Measurements from ENCODE around the gene SYNDIG1. TPM values are rescaled to one million over a fixed set of nuclear protein-coding genes. Genes with fewer than 3 reads are reported as not detected.
"Not testable (repeated sequence)": the region's sequence is repeated elsewhere in the genome, so short reads cannot be mapped to it uniquely, and the experiment has no call there.

SYNDIG1 gene
- total RNA-seq, 1 donor from 2014 or later, result 0.19 TPM

DNA sequence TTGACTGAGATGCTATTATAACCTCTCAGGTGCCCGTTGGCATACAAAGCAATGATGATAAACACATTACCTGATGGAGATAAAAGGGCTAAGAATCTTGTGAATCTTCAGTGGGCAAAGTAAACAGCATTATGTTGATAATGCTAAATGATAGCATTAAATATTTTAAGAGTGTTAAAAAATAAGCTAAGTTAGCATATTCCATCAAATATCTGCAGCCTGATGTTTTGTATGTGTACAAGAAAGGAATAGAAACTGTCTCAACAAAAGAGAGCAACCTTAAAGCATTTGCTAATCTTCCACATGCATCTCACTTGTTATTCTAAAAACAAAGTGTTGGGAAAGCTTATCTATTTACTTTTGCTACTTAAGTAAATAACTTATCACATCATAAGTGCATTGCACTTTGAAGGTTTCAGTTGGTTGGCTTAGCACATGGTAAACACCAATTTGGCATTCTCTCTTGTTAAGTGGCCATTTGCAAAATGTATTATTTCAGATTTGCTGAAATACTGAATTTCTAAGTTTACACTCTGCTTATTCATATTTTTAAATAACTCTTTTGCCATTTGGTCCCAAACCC is 151.6 kb downstream of the SYNDIG1 start:
- H3K4me3 Mint-ChIP-seq (ENCODE audit: low read depth), result no peak overlapping the region
- no peaks in the 10 kb centered on the region for H3K4me1 Mint-ChIP-seq (ENCODE audit: low read depth)
- H3K9me3 Mint-ChIP-seq (ENCODE audit: low read depth), result no peaks in the 10 kb centered on the region
- TF ChIP-seq, protein P1, sequence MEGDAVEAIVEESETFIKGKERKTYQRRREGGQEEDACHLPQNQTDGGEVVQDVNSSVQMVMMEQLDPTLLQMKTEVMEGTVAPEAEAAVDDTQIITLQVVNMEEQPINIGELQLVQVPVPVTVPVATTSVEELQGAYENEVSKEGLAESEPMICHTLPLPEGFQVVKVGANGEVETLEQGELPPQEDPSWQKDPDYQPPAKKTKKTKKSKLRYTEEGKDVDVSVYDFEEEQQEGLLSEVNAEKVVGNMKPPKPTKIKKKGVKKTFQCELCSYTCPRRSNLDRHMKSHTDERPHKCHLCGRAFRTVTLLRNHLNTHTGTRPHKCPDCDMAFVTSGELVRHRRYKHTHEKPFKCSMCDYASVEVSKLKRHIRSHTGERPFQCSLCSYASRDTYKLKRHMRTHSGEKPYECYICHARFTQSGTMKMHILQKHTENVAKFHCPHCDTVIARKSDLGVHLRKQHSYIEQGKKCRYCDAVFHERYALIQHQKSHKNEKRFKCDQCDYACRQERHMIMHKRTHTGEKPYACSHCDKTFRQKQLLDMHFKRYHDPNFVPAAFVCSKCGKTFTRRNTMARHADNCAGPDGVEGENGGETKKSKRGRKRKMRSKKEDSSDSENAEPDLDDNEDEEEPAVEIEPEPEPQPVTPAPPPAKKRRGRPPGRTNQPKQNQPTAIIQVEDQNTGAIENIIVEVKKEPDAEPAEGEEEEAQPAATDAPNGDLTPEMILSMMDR (IDR thresholded peaks at IDR 0.05; ENCODE audit: unreplicated experiment), result no peak
- no peak overlapping the region for H3K27ac Mint-ChIP-seq
- DNase-seq (ENCODE audit: low spot score, unreplicated experiment), result no peak
- H3K36me3 Mint-ChIP-seq (ENCODE audit: insufficient read depth), result no peaks in the 10 kb centered on the region
- H3K27me3 Mint-ChIP-seq, result peaks cover 10% of the 10 kb centered on the region

DNA sequence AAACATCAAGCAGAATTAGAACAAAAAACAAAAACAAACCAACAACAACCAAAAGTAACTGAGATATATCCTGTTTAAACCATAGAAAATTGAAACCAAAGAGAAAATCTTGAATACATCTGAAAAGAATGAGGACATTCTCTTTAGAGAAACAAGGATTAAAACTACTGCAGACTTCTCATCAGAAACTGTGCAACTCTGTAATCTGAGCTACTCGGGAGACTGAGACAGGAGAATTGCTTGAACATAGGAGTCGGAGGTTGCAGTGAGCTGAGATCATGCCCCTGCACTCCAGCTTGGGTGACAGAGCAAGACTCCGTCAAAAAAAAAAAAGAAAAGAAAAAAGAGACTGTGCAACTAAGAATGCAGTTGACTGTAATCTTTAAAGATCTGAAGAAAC is 153.4 kb downstream of the SYNDIG1 start:
- no peaks in the 10 kb centered on the region for H3K36me3 Mint-ChIP-seq (ENCODE audit: insufficient read depth)
- TF ChIP-seq, protein P1 (IDR thresholded peaks at IDR 0.05; ENCODE audit: unreplicated experiment), result no peak
- no peak overlapping the region for H3K27ac Mint-ChIP-seq
- no peak for DNase-seq (ENCODE audit: low spot score, unreplicated experiment)
- peaks cover 13% of the 10 kb centered on the region for H3K27me3 Mint-ChIP-seq
- no peaks in the 10 kb centered on the region for H3K4me1 Mint-ChIP-seq (ENCODE audit: low read depth)
- H3K4me3 Mint-ChIP-seq (ENCODE audit: low read depth), result no peak overlapping the region
- H3K9me3 Mint-ChIP-seq (ENCODE audit: low read depth), result no peaks in the 10 kb centered on the region

DNA sequence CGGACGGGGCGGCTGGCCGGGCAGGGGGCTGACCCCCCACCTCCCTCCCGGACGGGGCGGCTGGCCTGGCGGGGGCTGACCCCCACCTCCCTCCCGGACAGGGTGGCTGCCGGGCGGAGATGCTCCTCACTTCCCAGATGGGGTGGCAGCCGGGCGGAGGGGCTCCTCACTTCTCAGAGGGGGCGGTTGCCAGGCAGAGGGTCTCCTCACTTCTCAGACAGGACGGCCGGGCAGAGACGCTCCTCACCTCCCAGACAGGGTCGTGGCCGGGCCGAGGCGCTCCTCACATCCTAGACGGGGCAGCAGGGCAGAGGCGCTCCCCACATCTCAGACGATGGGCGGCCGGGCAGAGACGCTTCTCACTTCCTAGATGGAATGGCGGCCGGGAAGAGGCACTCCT is 156.7 kb downstream of the SYNDIG1 start:
- not testable (repeated sequence) for H3K36me3 Mint-ChIP-seq (ENCODE audit: insufficient read depth); H3K27ac Mint-ChIP-seq; H3K4me1 Mint-ChIP-seq (ENCODE audit: low read depth); DNase-seq (ENCODE audit: low spot score, unreplicated experiment); H3K4me3 Mint-ChIP-seq (ENCODE audit: low read depth); H3K9me3 Mint-ChIP-seq (ENCODE audit: low read depth)
- H3K27me3 Mint-ChIP-seq, result peaks cover 15% of the 10 kb centered on the region

DNA sequence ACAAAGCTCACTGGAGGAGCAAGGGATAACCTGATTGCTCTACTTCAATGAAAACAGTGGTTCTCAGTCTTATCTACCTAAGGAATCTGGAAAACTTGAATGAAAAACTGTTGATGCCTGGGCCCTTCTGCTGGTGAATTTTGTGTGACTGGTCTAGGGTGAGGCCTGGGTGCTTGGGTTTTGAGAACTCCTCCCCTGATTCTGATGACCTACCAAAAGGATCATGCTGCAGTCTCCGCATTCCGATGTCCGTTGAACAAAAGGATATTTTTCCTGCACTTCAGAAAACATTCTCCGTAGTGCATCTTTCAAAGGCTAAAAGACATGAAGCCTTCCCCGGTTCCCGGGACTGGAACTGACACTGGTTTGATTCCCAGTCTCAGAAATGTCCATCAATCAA is 157.9 kb downstream of the SYNDIG1 start:
- Mint-ChIP-seq H3K4me1 (ENCODE audit: low read depth) (no peaks in the 10 kb centered on the region), H3K4me3 (ENCODE audit: low read depth) (no peak overlapping the region), H3K9me3 (ENCODE audit: low read depth) (no peaks in the 10 kb centered on the region), H3K36me3 (ENCODE audit: insufficient read depth) (no peaks in the 10 kb centered on the region), H3K27me3 (peaks cover 17% of the 10 kb centered on the region), H3K27ac (no peak overlapping the region)
- no peak for DNase-seq (ENCODE audit: low spot score, unreplicated experiment)
- TF ChIP-seq, protein P1 (IDR thresholded peaks at IDR 0.05; ENCODE audit: unreplicated experiment), result no peak

DNA sequence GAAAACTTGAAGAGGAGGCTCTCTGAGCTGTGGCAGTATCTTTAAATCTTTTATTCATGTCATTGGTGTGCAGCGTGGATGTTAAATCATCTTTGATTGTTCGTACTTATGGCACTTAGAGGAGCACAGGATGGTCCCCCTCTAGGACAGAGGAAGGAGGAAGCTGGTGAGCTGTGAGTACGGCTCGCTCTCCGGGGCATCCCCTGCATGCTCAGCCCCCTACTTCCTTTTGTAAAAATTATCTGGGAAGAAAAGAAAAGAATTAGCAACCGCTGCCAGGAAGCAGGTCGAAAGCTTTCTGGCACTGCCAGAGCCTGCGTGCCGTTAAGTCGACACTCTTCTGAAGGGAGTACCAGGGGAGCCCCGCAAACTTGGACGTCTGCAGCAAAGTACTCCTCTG is 158.5 kb downstream of the SYNDIG1 start:
- Mint-ChIP-seq H3K36me3 (ENCODE audit: insufficient read depth) (no peaks in the 10 kb centered on the region), H3K4me3 (ENCODE audit: low read depth) (no peak overlapping the region), H3K27ac (no peak overlapping the region), H3K27me3 (peaks cover 18% of the 10 kb centered on the region), H3K9me3 (ENCODE audit: low read depth) (no peaks in the 10 kb centered on the region), H3K4me1 (ENCODE audit: low read depth) (no peaks in the 10 kb centered on the region)
- no peak for DNase-seq (ENCODE audit: low spot score, unreplicated experiment)
- TF ChIP-seq, protein P1 (IDR thresholded peaks at IDR 0.05; ENCODE audit: unreplicated experiment), result no peak

DNA sequence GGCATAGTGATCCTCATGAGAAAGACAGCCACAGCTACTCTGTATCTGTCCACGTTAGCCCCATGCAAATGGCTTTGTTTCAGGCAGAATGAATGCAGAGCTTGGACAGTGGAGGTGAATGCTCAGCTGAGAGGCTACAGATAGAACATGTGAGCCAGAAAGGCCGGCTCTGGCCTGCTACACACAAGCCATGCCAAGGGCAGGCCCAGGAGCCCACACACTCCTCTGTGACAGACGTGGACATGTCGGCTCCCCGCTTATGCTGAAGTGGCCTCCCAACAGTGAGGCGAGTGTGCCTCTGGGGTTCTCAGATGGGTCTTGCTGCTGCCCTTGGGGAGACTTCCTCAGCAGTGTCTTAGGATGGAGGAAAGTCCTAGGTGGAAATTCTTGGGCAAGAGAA is 159.6 kb downstream of the SYNDIG1 start:
- no peak overlapping the region for H3K4me3 Mint-ChIP-seq (ENCODE audit: low read depth)
- TF ChIP-seq, protein P1 (IDR thresholded peaks at IDR 0.05; ENCODE audit: unreplicated experiment), result no peak
- peaks cover 25% of the 10 kb centered on the region for H3K27me3 Mint-ChIP-seq
- DNase-seq (ENCODE audit: low spot score, unreplicated experiment), result no peak
- no peaks in the 10 kb centered on the region for H3K36me3 Mint-ChIP-seq (ENCODE audit: insufficient read depth)
- H3K4me1 Mint-ChIP-seq (ENCODE audit: low read depth), result peaks cover 4% of the 10 kb centered on the region
- H3K9me3 Mint-ChIP-seq (ENCODE audit: low read depth), result no peaks in the 10 kb centered on the region
- no peak overlapping the region for H3K27ac Mint-ChIP-seq

Measured in progenitor cell of endocrine pancreas (in vitro differentiated cells).